SK-N-MC (cell line): ENCODE measurements around the gene STIMATE.

Experiments used
- EZH2 ChIP-seq: fragments of 200-600 bp; sonication (generic); IDR thresholded peaks from one replicate; pipeline ENCODE4 v1.6.1; 2017; ENCODE audit warnings: antibody characterized with exemption
- FOXP2 ChIP-seq: optimal IDR thresholded peaks from 2 replicates; pipeline ENCODE3; 2011; ENCODE audit warnings: mild to moderate bottlenecking, moderate library complexity; ENCODE audit not compliant: insufficient read depth; ENCODE audit errors: extremely low read length, control extremely low read depth

DNA sequence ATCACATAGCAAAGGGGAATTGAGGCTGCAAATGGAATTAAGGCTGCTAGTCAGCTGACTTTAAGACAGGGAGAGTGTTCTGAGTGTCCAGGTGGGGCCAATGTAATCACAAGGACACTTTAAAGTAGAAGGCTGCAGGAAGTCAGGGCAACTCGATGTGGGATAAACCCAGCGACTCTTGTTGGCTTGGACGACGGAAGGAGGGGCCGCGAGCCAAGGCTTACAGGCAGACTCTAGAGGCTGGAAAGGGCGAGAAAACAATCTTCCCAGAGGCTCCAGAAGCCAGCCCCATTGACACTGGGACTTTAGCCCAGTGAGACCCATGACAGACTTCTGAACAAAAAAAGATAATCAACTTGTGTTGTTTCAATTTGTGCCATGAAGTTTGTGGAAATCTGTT is 49.6 kb downstream of the STIMATE start:
- TF ChIP-seq FOXP2 (no peak), EZH2 (no peak)
